GM18858 (cell line): ENCODE data around the gene USP48.

Source experiments
- ATAC-seq: cut with Tn5 transposase; IDR thresholded peaks from one replicate; pipeline ENCODE4 v1.9.1; 2021; ENCODE audit not compliant: unreplicated experiment

USP48 gene

DNA sequence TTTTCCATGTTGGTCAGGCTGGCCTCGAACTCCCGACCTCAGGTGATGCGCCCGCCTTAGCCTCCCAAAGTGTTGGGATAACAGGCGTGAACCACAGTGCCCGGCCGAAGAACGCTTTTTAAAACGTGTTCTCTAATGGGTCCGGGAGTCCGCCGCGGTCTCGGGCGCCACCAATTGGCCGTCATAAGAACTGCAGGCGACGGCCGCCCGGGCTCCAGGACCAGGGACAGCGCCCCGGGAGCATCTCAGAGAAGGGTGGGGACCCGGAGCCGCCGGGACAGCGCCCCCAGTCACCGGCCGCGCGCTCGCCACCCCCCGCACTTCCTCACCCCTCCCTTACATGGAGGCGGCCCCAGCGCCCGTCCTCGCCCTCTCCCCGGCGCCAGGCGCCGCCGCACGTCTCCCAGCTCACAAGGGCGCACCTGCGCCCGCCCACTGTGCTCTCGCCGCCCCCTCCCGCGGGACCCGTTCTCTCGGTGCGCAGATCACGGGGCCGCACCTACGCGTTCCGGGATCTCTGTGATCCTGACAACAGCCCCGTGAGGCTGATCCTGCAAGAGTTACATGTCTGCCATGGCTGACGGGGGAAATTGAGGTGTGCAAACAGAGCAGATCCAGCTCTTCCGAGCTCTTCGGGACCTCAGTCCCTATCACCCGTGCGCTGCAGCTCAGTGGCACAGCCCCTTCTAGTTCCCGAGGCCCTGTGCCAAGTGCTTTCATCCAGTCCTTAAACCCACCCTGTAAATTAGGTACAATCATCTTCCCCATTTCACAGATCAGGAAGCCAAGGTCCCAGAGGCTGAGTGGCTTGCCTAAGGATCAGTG, 123.6 kb downstream of the USP48 start:
- ATAC-seq, result no peak

- ATAC-seq, result no peak
Observed at GRCh38 chr1:21657456-21658190, 125.3 kb downstream of the USP48 start.

DNA sequence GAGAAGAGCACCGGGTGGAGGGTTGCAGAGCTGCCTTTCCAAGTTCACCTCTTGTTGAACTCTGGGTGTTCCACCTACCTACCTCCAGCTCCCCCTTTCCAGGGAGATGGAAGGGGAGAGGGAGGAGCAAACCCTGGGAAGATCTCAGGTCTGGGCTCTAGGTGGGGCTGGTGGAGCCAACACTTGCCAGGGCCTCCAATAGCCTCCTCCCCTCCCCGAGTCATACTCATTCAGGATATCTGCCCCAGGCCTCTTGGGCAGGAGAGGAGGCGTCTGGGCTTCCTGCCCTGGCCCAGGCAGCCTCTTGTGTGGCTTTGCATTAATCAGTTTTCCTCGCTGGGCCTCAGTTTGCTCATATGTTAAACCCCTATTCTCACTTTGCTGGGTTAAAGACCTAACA, 127.2 kb downstream of the USP48 start:
- no peak for ATAC-seq

- ATAC-seq, result no peak
Observed at GRCh38 chr1:21655259-21655658, 127.7 kb downstream of the USP48 start.

DNA sequence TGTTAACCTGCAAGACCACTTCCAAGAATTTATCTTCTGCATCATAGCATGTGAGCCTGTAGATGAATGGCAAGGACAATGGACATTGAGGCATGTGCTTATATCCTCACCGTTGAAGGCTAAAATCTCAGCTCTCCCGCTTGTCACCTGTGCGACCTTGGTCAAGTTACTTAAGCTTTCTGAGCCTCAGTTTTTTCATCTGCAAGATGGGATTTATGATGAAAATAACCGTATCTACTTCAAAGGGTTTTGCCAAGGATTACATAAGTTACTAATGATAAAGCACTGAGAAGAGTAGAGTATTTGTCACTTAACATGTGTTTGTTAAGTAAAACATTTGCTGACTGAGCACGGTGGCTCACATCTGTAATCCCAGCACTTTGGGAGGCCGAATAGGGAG, 128.7 kb downstream of the USP48 start:
- no peak for ATAC-seq

DNA sequence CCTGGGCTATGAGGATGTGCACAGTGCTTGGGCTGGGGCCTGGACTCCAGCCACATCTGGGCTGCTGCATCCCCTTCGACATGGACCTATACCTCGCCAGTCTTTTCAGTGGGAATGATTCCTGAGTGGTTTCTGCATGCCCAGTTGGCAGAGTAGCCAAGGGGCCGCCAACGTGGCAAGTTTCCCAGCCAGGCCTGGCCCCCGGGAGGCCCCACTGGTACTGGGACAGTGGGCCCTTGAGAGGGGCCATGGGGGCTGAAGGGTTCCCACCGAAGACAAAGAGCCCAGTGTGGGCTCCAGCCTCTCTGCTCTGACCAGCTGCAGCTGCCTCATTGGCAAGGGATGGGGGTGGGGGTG, 129.2 kb downstream of the USP48 start:
- no peak for ATAC-seq

DNA sequence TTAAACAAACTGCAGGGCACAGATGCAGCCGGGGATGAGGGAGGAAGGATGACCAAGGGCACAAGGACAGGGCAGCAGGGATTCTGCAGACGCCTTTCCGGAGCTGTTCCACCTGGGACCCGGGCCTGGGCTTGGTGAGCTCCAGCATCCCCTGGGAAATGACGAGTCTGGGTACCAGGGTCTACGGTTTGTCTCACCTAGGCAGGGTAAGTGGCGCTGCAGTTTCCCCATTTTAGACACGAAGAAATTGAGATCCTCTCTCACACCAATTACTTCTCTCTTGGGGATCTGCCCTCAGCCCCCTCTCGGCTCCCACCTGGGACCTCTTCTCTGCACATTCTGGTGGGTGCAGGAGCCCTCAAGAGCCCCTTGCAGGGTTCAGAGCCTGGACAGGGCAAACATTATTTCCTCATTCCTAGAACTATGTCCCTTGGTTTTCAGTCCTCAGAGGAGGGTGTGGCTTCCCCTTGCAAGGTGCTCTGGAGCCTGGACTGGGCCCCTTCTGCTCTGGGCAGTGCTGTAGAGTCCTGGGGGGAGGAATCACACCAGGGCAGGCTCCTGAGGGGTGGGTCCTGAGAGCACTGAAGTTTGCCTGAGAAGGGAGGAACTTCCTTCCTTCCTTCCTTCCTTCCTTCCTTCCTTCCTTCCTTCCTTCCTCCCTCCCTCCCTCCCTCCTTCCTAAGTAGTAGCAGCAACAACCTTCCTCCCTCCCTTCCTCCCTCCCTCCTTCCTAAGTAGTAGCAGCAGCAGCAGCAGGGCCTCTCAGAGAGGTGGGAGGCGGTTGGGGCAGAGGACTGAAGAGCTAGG, 129.8 kb downstream of the USP48 start:
- ATAC-seq, result no peak

GRCh38 chr1:21652101-21652936, 130.6 kb downstream of the USP48 start:
- ATAC-seq, result no peak

DNA sequence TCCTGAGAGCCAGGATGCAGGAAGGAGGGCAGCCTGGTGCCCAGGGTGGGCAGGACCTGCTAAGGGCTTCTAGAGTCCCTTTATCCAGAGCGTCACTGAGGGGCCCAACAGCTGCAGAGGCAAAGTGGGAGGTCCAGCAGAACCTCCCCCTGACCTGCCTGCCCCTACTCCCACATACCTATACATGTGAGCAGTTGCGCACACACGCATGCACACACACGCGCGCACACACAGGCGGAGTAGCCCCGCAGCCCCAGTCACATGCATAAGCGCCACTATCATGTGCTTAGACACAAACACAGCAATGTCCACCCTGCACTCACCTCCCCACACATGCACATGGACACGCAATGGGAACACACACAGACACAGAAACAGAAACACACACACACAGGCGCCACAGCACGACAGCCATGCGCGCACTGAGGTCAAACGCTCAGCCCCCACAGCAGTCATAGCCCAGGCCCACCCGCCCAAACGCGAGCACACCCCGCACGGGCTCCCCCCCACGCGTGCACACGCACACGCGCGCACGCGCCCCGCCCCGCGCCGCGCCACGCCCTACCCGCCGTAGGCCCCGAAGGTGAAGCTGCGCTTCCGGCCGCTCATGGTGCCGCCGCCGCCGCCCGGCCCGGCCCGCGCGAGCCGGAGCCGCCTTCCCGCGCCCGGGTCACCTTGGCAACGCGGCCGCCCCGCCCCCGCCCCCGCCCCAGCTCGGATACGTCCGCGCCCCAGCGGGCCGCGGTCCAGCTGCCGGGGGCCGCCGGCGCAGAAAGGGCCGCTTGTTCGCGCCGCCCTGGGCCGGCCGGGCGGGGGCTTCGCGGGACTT, 131.5 kb downstream of the USP48 start:
- no peak for ATAC-seq

GRCh38 chr1:21650400-21650799, 132.5 kb downstream of the USP48 start:
- no peak for ATAC-seq

DNA sequence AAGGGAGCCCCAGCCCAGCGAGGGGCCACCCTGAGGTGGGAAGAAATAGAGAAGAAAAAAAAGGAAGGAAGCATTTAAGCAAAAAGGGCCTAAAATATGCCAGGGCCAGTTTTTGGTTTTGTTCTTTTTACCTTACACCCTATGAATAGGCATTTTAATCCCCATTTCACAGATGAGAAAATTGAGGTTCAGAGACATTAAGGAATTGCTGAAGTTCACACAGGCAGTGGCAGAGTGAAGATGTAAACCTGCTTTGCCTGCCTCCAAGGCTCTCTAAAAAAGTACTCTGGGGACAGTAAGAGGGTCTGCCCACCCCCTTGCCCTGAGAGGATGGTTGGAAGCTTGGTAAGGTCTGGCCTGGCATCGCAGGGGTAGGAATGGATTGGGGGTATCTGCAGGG, 133.6 kb downstream of the USP48 start:
- no peak for ATAC-seq

- no peak for ATAC-seq
Observed at GRCh38 chr1:21648791-21649190, 134.2 kb downstream of the USP48 start.

- ATAC-seq, result no peak
Observed at GRCh38 chr1:21648352-21648730, 134.6 kb downstream of the USP48 start.

GRCh38 chr1:21647431-21648351, 135.3 kb downstream of the USP48 start:
- no peak for ATAC-seq

- ATAC-seq, result no peak
Observed at GRCh38 chr1:21645550-21645949, 137.4 kb downstream of the USP48 start.

DNA sequence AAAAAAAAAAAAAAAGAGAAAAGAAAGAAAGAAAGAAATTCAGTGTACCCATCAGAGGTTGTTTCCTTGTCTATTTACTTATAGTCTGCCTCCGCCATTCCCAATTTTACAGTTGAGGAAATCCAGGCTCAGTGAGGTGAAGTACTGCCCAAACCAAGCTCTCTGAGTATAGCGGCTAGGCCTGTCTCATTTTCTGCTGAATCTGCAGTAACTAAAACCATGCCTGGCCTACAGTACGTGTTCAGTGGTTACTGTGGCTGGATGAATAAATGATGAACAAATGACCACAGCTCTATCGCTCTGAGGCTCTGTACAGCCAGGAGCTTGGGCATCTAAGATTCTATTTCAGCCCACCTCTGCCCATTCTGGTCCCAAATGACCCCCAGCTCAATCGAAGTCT, 138.0 kb downstream of the USP48 start:
- ATAC-seq, result no peak

GRCh38 chr1:21644348-21644747, 138.6 kb downstream of the USP48 start:
- no peak for ATAC-seq

DNA sequence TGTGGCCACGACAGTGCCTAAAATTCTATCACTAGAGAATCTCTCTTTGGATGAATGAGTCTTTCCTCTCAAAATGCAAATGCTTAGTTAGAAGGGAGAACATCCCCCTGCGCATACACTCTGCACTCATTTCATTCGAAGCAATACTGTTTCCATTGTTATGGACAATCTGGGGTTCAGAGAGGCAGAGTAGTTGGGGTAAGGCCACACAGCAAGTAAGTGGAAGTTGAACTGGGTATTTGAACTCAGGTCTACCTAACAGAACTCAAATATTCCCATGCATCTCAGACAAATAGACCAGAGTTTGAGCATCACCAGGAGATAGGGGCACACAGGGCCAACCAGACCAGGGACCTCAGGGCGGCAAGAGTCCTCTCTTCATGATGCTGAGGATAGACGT, 139.3 kb downstream of the USP48 start:
- ATAC-seq, result no peak
